ENCODE results near the gene ZNF341.

ZNF341 gene

DNA sequence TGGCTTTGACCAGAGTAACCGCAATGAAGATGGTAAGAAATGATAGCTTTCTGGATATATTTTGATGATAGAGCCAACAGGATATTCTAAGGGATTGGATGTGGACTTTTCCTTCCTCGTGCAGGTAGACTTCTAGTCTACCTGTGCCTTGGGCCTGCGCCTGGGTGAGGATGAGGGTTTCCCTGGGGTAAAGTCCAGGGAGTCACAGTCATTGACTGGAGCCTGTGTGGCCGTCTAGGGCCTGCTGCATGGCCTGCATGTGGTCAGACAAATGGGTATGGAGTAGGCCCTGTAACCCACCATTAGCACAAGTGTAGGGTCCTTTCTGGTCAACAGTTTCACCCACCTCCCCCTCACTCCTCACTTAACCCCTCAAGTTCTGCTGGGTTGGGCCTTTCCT lies 66.6 kb downstream of the ZNF341 start:
- Histone ChIP-seq H3K4me3 (ENCODE audit: low read depth, low read length) (no peak overlapping the region), H3K27me3 (ENCODE audit: control insufficient read depth, insufficient read depth, low read length) (no peaks in the 10 kb centered on the region), H3K4me1 (ENCODE audit: control insufficient read depth, insufficient read depth, low read length) (peaks cover 4% of the 10 kb centered on the region; the same call in 1 of the 2 replicates), H3K27ac (ENCODE audit: low read depth, low read length) (no peak overlapping the region), H3K9ac (ENCODE audit: low read depth, low read length) (no peak overlapping the region), H3K9me3 (ENCODE audit: control insufficient read depth, insufficient read depth, low read length) (no peaks in the 10 kb centered on the region), H3K36me3 (ENCODE audit: control insufficient read depth, insufficient read depth, low read length) (no peaks in the 10 kb centered on the region)

DNA sequence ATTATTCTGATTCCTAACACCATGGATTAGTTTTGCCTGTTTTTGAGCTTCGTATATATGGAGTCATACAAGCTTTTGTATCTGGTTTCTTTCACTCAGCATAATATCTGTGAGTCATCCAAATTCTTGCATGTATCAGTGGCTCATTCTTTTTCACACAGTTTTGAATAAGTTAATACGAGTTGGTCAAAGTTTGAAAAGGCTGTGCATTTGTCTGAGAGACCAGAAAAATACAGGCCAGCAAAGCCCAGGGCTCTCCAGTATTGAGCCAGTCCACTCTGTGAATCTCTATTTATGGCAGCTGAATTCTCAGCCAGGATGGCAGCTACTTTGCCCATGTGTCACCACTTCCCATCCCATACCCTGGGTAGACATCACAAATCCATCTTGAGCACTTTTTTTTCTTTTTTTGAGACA lies 72.1 kb downstream of the ZNF341 start:
- H3K36me3 ChIP-seq (ENCODE audit: control insufficient read depth, insufficient read depth, low read length): no peaks in the 10 kb centered on the region
- H3K27ac ChIP-seq (ENCODE audit: low read depth, low read length): no peak overlapping the region
- no peak overlapping the region for H3K4me3 ChIP-seq (ENCODE audit: low read depth, low read length)
- H3K4me1 ChIP-seq (ENCODE audit: control insufficient read depth, insufficient read depth, low read length): no peaks in the 10 kb centered on the region
- no peak overlapping the region for H3K9ac ChIP-seq (ENCODE audit: low read depth, low read length)
- no peaks in the 10 kb centered on the region for H3K27me3 ChIP-seq (ENCODE audit: control insufficient read depth, insufficient read depth, low read length)
- no peaks in the 10 kb centered on the region for H3K9me3 ChIP-seq (ENCODE audit: control insufficient read depth, insufficient read depth, low read length)

DNA sequence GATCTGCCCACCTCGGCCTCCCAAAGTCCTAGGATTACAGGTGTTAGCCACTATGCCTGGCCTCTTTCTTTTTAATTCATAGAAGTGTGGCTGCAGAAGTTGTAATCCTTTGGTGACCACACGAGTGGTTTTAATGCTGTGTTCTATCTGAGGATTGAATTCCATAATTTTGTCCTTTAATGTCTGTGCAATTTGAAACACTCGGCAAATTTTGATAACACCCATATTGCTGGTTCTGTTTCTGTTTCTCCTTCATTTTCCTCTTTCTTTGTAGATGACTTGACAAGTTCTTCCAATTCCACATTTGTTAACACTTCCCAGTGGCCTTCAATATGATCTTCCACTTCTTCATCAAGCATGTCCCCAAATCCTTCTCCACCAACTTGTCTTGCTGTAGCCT lies 76.6 kb downstream of the ZNF341 start:
- Histone ChIP-seq H3K27ac (ENCODE audit: low read depth, low read length) (no peak overlapping the region), H3K9ac (ENCODE audit: low read depth, low read length) (no peak overlapping the region), H3K4me3 (ENCODE audit: low read depth, low read length) (no peak overlapping the region), H3K4me1 (ENCODE audit: control insufficient read depth, insufficient read depth, low read length) (peaks cover 13% of the 10 kb centered on the region), H3K9me3 (ENCODE audit: control insufficient read depth, insufficient read depth, low read length) (no peaks in the 10 kb centered on the region), H3K36me3 (ENCODE audit: control insufficient read depth, insufficient read depth, low read length) (no peaks in the 10 kb centered on the region), H3K27me3 (ENCODE audit: control insufficient read depth, insufficient read depth, low read length) (no peaks in the 10 kb centered on the region)

DNA sequence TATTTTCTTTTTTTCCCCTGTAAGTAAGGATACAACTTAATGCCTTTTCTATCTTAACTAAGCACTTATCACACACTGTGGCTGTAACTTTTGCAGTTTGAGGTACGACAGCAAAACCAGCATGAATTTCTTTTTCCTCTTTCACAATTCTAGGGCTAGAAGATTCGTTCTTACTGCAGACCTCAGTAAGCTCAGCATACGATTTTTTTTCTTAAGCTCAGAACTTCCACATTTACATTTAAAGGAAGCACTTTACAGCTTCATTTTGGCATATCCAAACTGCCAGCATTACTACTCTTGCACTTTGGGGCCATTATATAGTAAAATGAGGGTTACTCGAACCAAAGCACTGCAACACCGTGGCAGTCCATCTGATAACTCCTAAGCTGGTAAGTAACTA lies 78.5 kb downstream of the ZNF341 start:
- Histone ChIP-seq H3K27me3 (ENCODE audit: control insufficient read depth, insufficient read depth, low read length) (no peaks in the 10 kb centered on the region), H3K4me1 (ENCODE audit: control insufficient read depth, insufficient read depth, low read length) (peaks cover 13% of the 10 kb centered on the region), H3K9ac (ENCODE audit: low read depth, low read length) (no peak overlapping the region), H3K27ac (ENCODE audit: low read depth, low read length) (no peak overlapping the region), H3K36me3 (ENCODE audit: control insufficient read depth, insufficient read depth, low read length) (no peaks in the 10 kb centered on the region), H3K4me3 (ENCODE audit: low read depth, low read length) (no peak overlapping the region), H3K9me3 (ENCODE audit: control insufficient read depth, insufficient read depth, low read length) (no peaks in the 10 kb centered on the region)

DNA sequence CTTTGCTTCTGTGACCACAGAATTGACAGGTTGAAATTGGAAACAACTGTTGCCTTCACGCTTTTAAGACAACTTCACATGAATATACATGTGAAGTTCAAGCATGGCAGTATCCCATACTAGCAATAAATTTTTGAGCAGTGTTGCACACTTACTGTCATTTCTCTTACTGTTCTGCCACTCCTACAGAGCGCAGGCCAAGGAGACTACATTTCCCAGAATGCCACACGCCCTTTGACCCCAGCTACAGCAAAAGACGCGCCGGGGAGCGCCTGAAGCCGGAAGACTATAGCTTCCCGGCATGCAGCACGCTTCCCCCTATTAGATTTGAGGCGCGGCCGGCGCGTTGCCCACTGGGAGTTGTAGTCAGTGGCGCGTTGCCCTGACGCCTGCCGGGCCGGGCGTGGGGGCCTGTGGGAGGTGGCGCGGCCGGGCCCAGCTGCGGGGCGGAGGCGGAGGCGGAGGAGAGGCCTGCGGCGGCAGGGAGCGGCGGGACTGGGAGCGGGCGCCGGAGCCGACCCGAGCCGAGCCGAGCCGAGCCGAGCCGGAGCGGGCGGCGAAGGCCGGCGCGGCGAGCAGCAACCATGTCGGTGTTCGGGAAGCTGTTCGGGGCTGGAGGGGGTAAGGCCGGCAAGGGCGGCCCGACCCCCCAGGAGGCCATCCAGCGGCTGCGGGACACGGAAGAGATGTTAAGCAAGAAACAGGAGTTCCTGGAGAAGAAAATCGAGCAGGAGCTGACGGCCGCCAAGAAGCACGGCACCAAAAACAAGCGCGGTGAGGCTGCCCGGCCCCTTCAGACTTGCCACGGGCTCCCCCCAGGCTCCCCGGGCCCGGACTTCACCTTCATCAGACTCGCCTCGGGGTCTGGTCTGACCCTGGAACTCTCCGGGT lies 79.3 kb downstream of the ZNF341 start, which contains the start of gene CHMP4B:
CHMP4B (plus strand) TSS at position 464 of the 891 bp plus-strand sequence; CDS start at position 585, 121 bp downstream.
- no peaks in the 10 kb centered on the region; the same call in 1 of the 2 replicates for H3K36me3 ChIP-seq (ENCODE audit: control insufficient read depth, insufficient read depth, low read length)
- H3K4me1 ChIP-seq (ENCODE audit: control insufficient read depth, insufficient read depth, low read length): peaks cover 13% of the 10 kb centered on the region
- H3K9me3 ChIP-seq (ENCODE audit: control insufficient read depth, insufficient read depth, low read length): no peaks in the 10 kb centered on the region
- H3K27ac ChIP-seq (ENCODE audit: low read depth, low read length): peak within 1 kb of the TSS; percentile 81
- no peaks in the 10 kb centered on the region for H3K27me3 ChIP-seq (ENCODE audit: control insufficient read depth, insufficient read depth, low read length)
- H3K9ac ChIP-seq (ENCODE audit: low read depth, low read length): peak within 1 kb of the TSS; percentile 88
- peak within 1 kb of the TSS; percentile 96 for H3K4me3 ChIP-seq (ENCODE audit: low read depth, low read length)

DNA sequence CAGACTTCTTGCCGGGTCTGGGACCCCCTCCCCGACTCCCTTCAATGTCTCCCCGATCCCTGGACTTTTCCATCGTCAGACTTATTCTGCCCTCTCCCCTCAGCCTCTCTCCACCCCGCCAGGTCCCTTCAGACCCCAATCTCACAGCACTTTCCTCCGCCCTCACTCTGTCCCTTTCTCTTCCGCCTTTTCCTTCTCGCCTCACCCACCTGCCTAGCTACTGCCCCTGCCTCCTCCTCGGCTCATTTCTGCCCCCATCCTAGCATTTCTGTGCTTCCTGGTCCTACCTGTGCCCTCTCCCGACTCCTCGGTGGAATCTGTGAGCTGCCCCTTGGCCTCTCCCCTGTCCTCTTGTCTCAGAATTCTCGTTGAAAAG lies 80.0 kb downstream of the ZNF341 start:
- Histone ChIP-seq H3K36me3 (ENCODE audit: control insufficient read depth, insufficient read depth, low read length) (no peaks in the 10 kb centered on the region; the same call in 1 of the 2 replicates), H3K4me3 (ENCODE audit: low read depth, low read length) (peak overlapping the region; percentile 96), H3K27ac (ENCODE audit: low read depth, low read length) (peak overlapping the region; percentile 81), H3K9me3 (ENCODE audit: control insufficient read depth, insufficient read depth, low read length) (no peaks in the 10 kb centered on the region), H3K4me1 (ENCODE audit: control insufficient read depth, insufficient read depth, low read length) (peaks cover 13% of the 10 kb centered on the region), H3K27me3 (ENCODE audit: control insufficient read depth, insufficient read depth, low read length) (no peaks in the 10 kb centered on the region), H3K9ac (ENCODE audit: low read depth, low read length) (peak overlapping the region; percentile 88)

DNA sequence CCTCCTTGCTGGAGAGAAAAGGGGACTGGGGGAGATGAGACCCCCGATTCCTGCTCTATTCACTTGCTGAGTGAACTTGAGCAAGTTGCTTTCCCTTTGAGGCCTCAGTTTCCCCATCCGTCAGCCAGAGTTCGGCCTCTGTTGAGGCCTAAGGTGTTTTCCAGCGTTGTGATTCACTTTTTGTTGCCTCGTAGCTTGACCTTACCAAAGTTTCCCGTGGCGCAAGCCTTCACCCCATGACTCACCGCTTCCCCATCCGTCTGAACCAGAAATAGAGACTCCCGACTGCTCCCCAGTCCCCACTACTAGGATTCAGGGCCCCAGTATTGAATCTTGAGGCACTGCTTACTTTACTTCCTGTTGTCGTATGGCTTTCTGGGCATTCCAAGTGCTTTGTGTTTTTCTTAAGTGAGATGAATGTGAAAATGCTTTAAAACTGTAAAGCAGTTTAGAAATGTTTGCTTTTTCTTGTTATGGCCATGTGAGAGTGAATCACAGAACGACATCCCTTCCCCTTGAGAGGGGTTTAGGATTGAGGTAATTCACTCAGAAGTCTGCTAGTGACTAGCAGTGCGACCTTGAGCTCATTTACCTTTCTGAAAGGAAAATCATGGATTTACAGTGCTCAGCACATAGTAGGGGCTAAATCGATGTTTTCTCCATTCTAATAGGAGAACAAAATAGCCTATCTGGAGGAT lies 80.5 kb downstream of the ZNF341 start:
- Histone ChIP-seq H3K4me1 (ENCODE audit: control insufficient read depth, insufficient read depth, low read length) (peaks cover 13% of the 10 kb centered on the region), H3K36me3 (ENCODE audit: control insufficient read depth, insufficient read depth, low read length) (no peaks in the 10 kb centered on the region; the same call in 1 of the 2 replicates), H3K4me3 (ENCODE audit: low read depth, low read length) (peak overlapping the region; percentile 96), H3K27ac (ENCODE audit: low read depth, low read length) (peak overlapping the region; percentile 81), H3K9ac (ENCODE audit: low read depth, low read length) (peak overlapping the region; percentile 88), H3K27me3 (ENCODE audit: control insufficient read depth, insufficient read depth, low read length) (no peaks in the 10 kb centered on the region), H3K9me3 (ENCODE audit: control insufficient read depth, insufficient read depth, low read length) (no peaks in the 10 kb centered on the region)

DNA sequence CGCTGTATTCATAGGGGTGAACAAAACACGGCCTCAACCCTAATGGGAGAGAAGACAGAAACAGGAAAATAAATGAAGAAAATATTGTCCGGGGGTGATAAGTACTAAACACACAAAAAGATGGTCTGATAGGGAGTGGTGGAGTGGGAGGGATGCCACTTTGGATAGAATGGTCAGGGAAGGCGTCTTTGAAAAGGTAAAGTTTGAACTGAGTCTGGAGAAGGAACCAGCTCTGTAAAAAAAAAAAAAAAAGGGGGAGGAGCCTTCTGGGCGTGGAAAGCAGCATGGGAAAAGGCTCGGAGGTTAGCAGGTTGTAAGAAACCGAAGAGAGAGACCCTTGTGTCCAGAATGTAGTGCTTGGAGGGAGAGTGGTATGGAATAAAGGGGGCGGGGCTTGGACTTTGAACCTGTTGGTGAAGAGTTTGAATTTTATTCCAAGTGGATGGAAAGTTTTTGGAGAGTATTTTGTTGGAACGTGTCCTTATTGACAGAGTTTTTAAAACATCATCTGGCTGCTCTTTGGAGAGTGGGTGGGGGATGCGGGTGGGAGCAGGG lies 81.2 kb downstream of the ZNF341 start:
- peak overlapping the region; percentile 88; the same call in 1 of the 2 replicates for H3K9ac ChIP-seq (ENCODE audit: low read depth, low read length)
- no peaks in the 10 kb centered on the region for H3K27me3 ChIP-seq (ENCODE audit: control insufficient read depth, insufficient read depth, low read length)
- peaks cover 13% of the 10 kb centered on the region for H3K4me1 ChIP-seq (ENCODE audit: control insufficient read depth, insufficient read depth, low read length)
- peak overlapping the region; percentile 96 for H3K4me3 ChIP-seq (ENCODE audit: low read depth, low read length)
- H3K36me3 ChIP-seq (ENCODE audit: control insufficient read depth, insufficient read depth, low read length): no peaks in the 10 kb centered on the region; the same call in 1 of the 2 replicates
- no peaks in the 10 kb centered on the region for H3K9me3 ChIP-seq (ENCODE audit: control insufficient read depth, insufficient read depth, low read length)
- peak overlapping the region; percentile 81 for H3K27ac ChIP-seq (ENCODE audit: low read depth, low read length)

DNA sequence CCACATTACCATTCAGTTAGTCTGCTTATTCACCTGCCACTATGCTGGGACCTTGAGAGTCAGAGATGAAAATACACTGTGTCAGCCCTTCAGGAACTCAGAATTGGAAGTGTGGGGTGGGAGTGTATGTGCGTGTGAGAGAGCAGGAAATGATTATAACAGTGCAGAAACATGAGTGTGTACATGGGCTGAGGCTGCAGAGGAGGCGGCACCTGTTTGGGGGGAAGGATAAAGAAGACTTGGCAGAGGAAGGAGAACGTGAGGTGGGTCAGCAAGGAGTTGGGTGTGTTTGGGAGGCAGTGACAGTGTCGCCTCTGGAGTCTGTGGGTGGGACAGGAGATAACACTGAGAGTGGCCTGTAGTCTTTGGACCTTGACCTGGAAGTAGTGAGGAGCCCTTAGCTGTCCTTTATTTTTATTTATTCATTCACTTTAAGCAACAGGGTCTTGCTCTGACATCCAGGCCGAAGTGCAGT lies 82.5 kb downstream of the ZNF341 start:
- H3K9me3 ChIP-seq (ENCODE audit: control insufficient read depth, insufficient read depth, low read length): no peaks in the 10 kb centered on the region
- H3K27ac ChIP-seq (ENCODE audit: low read depth, low read length): no peak overlapping the region
- no peak overlapping the region for H3K4me3 ChIP-seq (ENCODE audit: low read depth, low read length)
- no peaks in the 10 kb centered on the region; the same call in 1 of the 2 replicates for H3K36me3 ChIP-seq (ENCODE audit: control insufficient read depth, insufficient read depth, low read length)
- H3K4me1 ChIP-seq (ENCODE audit: control insufficient read depth, insufficient read depth, low read length): peaks cover 16% of the 10 kb centered on the region
- no peak overlapping the region for H3K9ac ChIP-seq (ENCODE audit: low read depth, low read length)
- H3K27me3 ChIP-seq (ENCODE audit: control insufficient read depth, insufficient read depth, low read length): no peaks in the 10 kb centered on the region

DNA sequence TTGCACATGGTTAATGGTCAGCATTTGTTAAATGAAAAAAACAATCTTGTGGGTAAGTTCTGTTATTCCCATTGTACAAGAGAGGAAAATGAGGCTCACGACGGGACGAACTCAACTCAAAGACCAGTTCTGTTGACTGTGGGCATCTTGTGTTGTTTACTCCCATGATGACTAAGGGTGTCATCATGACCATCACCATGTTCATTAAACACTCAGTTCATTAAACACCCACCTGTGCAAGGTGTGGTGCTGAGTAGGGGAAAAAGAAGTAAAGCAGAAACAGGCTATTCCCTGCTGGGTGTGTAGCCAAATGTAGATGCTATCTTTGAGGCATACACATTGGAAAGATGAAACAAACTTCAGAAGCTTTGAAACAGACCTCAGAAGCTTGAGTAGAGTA lies 83.9 kb downstream of the ZNF341 start:
- Histone ChIP-seq H3K4me3 (ENCODE audit: low read depth, low read length) (no peak overlapping the region), H3K27ac (ENCODE audit: low read depth, low read length) (no peak overlapping the region), H3K9ac (ENCODE audit: low read depth, low read length) (no peak overlapping the region), H3K27me3 (ENCODE audit: control insufficient read depth, insufficient read depth, low read length) (no peaks in the 10 kb centered on the region), H3K9me3 (ENCODE audit: control insufficient read depth, insufficient read depth, low read length) (no peaks in the 10 kb centered on the region), H3K36me3 (ENCODE audit: control insufficient read depth, insufficient read depth, low read length) (no peaks in the 10 kb centered on the region; the same call in 1 of the 2 replicates), H3K4me1 (ENCODE audit: control insufficient read depth, insufficient read depth, low read length) (peaks cover 16% of the 10 kb centered on the region)

All from HUES48 (cell line).